ENCODE results near the gene ZNF407.

- TF ChIP-seq EZH2 (IDR thresholded peaks at IDR 0.05; ENCODE audit: borderline replicate concordance, low read length) (no peak), CTCF (conservative IDR thresholded peaks at IDR 0.05 in 1 of 2, IDR thresholded peaks at IDR 0.05 in 1 of 2; ENCODE audit: extremely low read depth in 1 of 2, insufficient read depth in 1 of 2, low read depth in 1 of 2, low read length in 2 of 2) (no peak)
Observed at GRCh38 chr18:74957588-74958224, 360.0 kb downstream of the ZNF407 start.
